ENCODE data around the gene PEX5L.
"Not testable (repeated sequence)": the region's sequence is repeated elsewhere in the genome, so short reads cannot be mapped to it uniquely, and the experiment has no call there.

PEX5L gene

GRCh38 chr3:180036671-180037455 is at the start of gene PEX5L:
TSS of gene PEX5L (minus strand) at chr3:180036937. CDS start at chr3:180036599, 338 bp downstream.
- no peak for FAIRE-seq

GRCh38 chr3:180085122-180085710 is 48.5 kb upstream of the PEX5L start:
- FAIRE-seq: no peak

GRCh38 chr3:180082699-180083098 is 46.0 kb upstream of the PEX5L start:
- no peak for FAIRE-seq

GRCh38 chr3:180078592-180078991 is 41.9 kb upstream of the PEX5L start:
- FAIRE-seq: no peak

GRCh38 chr3:180073561-180073960 is 36.8 kb upstream of the PEX5L start:
- FAIRE-seq: no peak

GRCh38 chr3:180072786-180073185 is 36.0 kb upstream of the PEX5L start:
- no peak for FAIRE-seq

- no peak for FAIRE-seq
These were observed 34.2 kb upstream of the PEX5L start for GRCh38 chr3:180070925-180071324.

- no peak for FAIRE-seq
These were observed 31.3 kb upstream of the PEX5L start for GRCh38 chr3:180068023-180068422.

GRCh38 chr3:180066598-180066997 is 29.9 kb upstream of the PEX5L start:
- FAIRE-seq: no peak

GRCh38 chr3:180063783-180064182 is 27.0 kb upstream of the PEX5L start:
- no peak for FAIRE-seq

- no peak for FAIRE-seq
These were observed 26.0 kb upstream of the PEX5L start for GRCh38 chr3:180062771-180063170.

GRCh38 chr3:180059356-180059755 is 22.6 kb upstream of the PEX5L start:
- FAIRE-seq: no peak

GRCh38 chr3:180058238-180058637 is 21.5 kb upstream of the PEX5L start:
- FAIRE-seq: no peak

GRCh38 chr3:180055656-180056055 is 18.9 kb upstream of the PEX5L start:
- FAIRE-seq: not testable (repeated sequence)

GRCh38 chr3:180049391-180049790 is 12.7 kb upstream of the PEX5L start:
- no peak for FAIRE-seq

GRCh38 chr3:180048840-180049239 is 12.1 kb upstream of the PEX5L start:
- no peak for FAIRE-seq

- no peak for FAIRE-seq
These were observed 11.4 kb upstream of the PEX5L start for GRCh38 chr3:180048103-180048502.

GRCh38 chr3:180040966-180041365 is 4.2 kb upstream of the PEX5L start:
- FAIRE-seq: no peak

GRCh38 chr3:180036092-180036670 is 556 bp downstream of the PEX5L start:
- FAIRE-seq: no peak

- FAIRE-seq: no peak
These were observed 9.7 kb downstream of the PEX5L start for GRCh38 chr3:180026997-180027396.

GRCh38 chr3:180018543-180018942 is 18.2 kb downstream of the PEX5L start:
- no peak for FAIRE-seq

- FAIRE-seq: no peak
These were observed 18.9 kb downstream of the PEX5L start for GRCh38 chr3:180017846-180018245.

GRCh38 chr3:180011927-180012326 is 24.8 kb downstream of the PEX5L start:
- no peak for FAIRE-seq

GRCh38 chr3:180008318-180008717 is 28.4 kb downstream of the PEX5L start:
- FAIRE-seq: not testable (repeated sequence)

Measured in colon (tissue), 2 donors.